ENCODE measurements around the gene LPP.

The LPP gene

DNA sequence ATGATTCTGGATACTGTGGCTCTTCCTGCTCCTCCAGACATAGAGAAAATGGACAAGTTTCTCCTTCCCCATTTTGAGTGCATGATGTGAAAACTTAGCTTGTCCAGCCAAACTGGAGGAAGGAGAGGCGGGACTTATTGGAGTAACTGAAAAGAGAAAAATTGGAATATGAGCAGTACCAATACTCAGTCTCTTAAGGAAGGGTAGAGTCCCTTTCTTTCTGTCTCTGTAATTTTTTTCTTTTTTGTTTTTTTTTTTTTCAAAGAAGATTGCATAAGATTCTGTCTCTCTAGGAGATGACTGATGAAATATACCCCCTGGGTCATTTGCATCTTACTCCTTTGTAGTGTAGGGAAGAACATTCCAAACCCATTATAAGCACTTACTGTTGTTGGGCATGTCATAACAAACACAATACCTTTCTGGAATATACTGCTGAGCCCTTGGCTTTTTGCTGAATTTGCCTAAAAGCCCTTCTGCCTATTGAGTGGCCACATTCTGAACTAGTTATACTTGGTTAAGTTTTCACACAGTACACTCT lies 519.8 kb downstream of the LPP start:
- TF ChIP-seq, protein P1, sequence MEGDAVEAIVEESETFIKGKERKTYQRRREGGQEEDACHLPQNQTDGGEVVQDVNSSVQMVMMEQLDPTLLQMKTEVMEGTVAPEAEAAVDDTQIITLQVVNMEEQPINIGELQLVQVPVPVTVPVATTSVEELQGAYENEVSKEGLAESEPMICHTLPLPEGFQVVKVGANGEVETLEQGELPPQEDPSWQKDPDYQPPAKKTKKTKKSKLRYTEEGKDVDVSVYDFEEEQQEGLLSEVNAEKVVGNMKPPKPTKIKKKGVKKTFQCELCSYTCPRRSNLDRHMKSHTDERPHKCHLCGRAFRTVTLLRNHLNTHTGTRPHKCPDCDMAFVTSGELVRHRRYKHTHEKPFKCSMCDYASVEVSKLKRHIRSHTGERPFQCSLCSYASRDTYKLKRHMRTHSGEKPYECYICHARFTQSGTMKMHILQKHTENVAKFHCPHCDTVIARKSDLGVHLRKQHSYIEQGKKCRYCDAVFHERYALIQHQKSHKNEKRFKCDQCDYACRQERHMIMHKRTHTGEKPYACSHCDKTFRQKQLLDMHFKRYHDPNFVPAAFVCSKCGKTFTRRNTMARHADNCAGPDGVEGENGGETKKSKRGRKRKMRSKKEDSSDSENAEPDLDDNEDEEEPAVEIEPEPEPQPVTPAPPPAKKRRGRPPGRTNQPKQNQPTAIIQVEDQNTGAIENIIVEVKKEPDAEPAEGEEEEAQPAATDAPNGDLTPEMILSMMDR (IDR thresholded peaks at IDR 0.05; ENCODE audit: low read depth, low read length, missing control alignments) = no peak
- DNase-seq (ENCODE audit: low read depth) = peak; percentile 90
- no peak overlapping the region for H3K4me3 ChIP-seq (ENCODE audit: low read depth, low read length)
- in situ Hi-C loops (cut with HindIII; ENCODE audit: low sequenced_read_pairs) = no loop called here

DNA sequence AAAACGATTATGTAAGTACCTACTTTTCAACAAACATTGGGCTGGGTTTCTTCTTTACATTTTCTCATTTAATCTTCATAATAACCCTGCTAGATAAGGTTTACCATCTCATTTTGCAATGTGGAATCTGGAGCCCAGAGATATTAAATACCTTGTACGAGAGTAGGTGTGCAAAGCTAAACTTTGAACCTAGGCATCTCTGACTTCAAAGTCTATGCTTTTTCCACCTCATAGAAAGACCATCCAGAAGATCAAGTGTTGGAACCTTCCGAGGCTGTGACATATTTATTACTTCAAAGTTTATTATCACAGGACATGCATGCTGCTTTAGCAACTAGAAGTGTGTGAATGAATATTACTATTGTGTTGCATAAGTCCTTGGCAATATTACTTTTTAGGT lies 520.6 kb downstream of the LPP start:
- in situ Hi-C loops (cut with HindIII; ENCODE audit: low sequenced_read_pairs) = no loop called here
- DNase-seq (ENCODE audit: low read depth) = no peak
- TF ChIP-seq, protein P1 (IDR thresholded peaks at IDR 0.05; ENCODE audit: low read depth, low read length, missing control alignments) = no peak
- no peak overlapping the region for H3K4me3 ChIP-seq (ENCODE audit: low read depth, low read length)

DNA sequence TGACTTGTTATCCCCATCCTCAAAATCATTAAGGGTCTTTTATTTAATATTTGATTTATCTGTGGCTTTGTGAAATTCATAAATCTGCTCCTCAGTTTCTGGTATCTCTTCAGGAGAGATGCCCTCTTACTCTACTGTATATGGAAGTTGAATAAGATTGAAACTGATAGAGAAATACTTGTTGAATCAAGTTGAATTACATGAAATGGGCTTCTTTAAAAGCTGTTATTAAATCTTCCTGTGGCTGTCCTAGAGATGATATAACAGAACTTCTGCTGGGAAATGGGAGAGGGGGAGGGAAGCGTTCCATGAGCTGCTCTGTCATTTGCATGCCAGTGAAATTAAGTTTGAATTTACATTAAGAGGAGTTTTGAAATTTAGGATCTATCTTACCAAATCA lies 523.4 kb downstream of the LPP start:
- in situ Hi-C loops (cut with HindIII; ENCODE audit: low sequenced_read_pairs) = no loop called here
- H3K4me3 ChIP-seq (ENCODE audit: low read depth, low read length) = no peak overlapping the region
- DNase-seq (ENCODE audit: low read depth) = no peak
- TF ChIP-seq, protein P1 (IDR thresholded peaks at IDR 0.05; ENCODE audit: low read depth, low read length, missing control alignments) = no peak

DNA sequence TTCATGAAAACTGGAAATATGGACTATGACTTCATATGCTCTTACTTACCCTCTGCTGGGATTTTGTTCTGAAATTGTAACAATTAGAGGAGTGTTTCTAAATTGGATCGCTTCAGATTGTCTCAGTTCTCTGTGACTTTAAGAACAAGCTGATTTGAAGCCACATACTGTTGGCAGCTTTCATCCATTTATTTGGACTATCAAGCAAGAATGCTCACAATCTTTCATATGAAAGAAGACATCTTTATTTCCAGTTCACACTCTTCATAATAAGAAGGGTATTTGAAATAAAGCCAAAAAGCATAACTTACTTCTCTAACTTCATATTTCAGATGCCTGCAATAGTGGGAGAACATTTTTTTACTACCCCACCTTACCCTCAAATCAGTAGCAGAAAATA lies 526.2 kb downstream of the LPP start:
- in situ Hi-C loops (cut with HindIII; ENCODE audit: low sequenced_read_pairs) = no loop called here
- H3K4me3 ChIP-seq (ENCODE audit: low read depth, low read length) = no peak overlapping the region
- peak; percentile 48 for DNase-seq (ENCODE audit: low read depth)
- TF ChIP-seq, protein P1 (IDR thresholded peaks at IDR 0.05; ENCODE audit: low read depth, low read length, missing control alignments) = no peak

DNA sequence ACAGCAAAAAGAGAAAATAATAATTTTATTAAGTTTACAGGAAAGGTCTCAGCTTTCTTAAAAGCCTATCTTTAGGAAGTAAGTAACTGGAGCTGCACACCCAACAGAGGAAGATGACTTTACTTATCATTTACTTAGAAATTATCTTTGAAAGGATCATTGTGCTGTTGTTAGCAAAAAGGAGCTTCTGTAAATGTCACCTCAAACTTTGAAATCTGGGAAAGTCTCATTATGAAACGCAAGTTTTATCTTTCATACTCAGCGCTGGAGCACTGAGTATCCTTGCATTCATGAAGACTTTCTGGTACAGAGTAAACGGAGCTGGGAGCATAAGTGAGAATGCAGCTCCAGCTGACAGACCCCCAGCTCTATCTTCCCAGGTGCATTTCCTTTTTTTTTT lies 526.6 kb downstream of the LPP start:
- no peak for DNase-seq (ENCODE audit: low read depth)
- TF ChIP-seq, protein P1 (IDR thresholded peaks at IDR 0.05; ENCODE audit: low read depth, low read length, missing control alignments) = no peak
- in situ Hi-C loops (cut with HindIII; ENCODE audit: low sequenced_read_pairs) = no loop called here
- H3K4me3 ChIP-seq (ENCODE audit: low read depth, low read length) = no peak overlapping the region

DNA sequence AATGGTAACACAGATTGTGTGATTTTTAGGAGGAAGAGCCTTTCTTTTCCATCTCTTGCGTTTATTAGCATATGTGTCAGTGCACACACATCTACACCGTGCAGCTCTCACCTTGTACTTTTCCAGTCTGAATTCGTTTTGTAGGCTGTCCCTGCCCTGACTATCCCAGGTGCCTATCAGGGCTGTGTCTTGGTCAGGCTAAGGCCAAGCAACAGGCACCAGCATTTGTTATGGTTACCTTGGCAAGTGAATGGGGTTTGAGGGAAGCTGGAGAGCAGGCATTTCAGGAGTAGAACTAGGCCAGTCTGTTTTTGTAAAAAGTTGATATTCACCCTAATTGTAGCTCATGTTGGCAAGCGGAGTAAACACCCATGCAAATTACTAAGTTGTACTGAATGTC lies 528.4 kb downstream of the LPP start:
- TF ChIP-seq, protein P1 (IDR thresholded peaks at IDR 0.05; ENCODE audit: low read depth, low read length, missing control alignments) = no peak
- DNase-seq (ENCODE audit: low read depth) = no peak
- no peak overlapping the region for H3K4me3 ChIP-seq (ENCODE audit: low read depth, low read length)
- in situ Hi-C loops (cut with HindIII; ENCODE audit: low sequenced_read_pairs) = no loop called here
